MM.1S (cell line): Measurements from ENCODE around the gene ASTN1.

Experiments
- EZH2 ChIP-seq: fragments of 300-600 bp; sonication (generic); optimal IDR thresholded peaks from 2 replicates; pipeline ENCODE3; 2017; ENCODE audit warnings: low read depth, mild to moderate bottlenecking, antibody characterized with exemption, low read length, mixed read lengths
- TF ChIP-seq, protein P1 (sequence below): fragments of 300-600 bp; sonication (generic); IDR thresholded peaks from 2 replicates; pipeline ENCODE4 v1.5.1; 2016; ENCODE audit warnings: antibody characterized with exemption, low read length, mixed read lengths

- TF ChIP-seq, protein P1, sequence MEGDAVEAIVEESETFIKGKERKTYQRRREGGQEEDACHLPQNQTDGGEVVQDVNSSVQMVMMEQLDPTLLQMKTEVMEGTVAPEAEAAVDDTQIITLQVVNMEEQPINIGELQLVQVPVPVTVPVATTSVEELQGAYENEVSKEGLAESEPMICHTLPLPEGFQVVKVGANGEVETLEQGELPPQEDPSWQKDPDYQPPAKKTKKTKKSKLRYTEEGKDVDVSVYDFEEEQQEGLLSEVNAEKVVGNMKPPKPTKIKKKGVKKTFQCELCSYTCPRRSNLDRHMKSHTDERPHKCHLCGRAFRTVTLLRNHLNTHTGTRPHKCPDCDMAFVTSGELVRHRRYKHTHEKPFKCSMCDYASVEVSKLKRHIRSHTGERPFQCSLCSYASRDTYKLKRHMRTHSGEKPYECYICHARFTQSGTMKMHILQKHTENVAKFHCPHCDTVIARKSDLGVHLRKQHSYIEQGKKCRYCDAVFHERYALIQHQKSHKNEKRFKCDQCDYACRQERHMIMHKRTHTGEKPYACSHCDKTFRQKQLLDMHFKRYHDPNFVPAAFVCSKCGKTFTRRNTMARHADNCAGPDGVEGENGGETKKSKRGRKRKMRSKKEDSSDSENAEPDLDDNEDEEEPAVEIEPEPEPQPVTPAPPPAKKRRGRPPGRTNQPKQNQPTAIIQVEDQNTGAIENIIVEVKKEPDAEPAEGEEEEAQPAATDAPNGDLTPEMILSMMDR: no peak
- no peak for TF ChIP-seq EZH2
Observed at GRCh38 chr1:177133977-177134538, 30.5 kb downstream of the ASTN1 start.
